GM21737 (cell line): ENCODE results near the gene GUCD1.
"Not testable (repeated sequence)": the region's sequence is repeated elsewhere in the genome, so short reads cannot be mapped to it uniquely, and the experiment has no call there.

Source experiments
- ATAC-seq: cut with Tn5 transposase; IDR thresholded peaks from one replicate; pipeline ENCODE4 v1.9.1; 2021; ENCODE audit warnings: mild to moderate bottlenecking, moderate library complexity; ENCODE audit not compliant: unreplicated experiment

Gene GUCD1

GRCh38 chr22:24566899-24567511 lies 12.1 kb upstream of the GUCD1 start:
- no peak for ATAC-seq

DNA sequence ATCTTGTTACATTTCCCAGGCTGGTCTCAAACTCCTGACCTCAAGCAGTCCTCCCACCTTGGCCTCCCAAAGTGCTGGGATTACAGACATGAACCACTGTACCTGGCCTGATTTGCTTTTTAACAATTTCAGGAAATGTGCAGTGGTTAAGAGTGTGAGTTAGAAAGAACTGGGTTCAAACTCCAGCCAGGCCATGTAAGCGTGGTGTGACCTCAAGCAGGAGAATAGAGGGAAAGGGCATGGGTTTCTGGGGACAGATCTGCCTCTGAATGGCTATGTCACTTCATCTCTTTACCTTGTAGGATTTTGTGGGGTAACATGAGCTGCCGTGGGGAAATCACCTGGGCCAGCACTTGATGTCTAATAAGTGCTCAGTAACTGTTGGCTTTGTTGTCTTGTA lies 10.1 kb upstream of the GUCD1 start:
- no peak for ATAC-seq

- ATAC-seq, result no peak
These were observed 9.6 kb upstream of the GUCD1 start for GRCh38 chr22:24564376-24565058.

GRCh38 chr22:24563246-24563645 lies 8.3 kb upstream of the GUCD1 start:
- no peak for ATAC-seq

DNA sequence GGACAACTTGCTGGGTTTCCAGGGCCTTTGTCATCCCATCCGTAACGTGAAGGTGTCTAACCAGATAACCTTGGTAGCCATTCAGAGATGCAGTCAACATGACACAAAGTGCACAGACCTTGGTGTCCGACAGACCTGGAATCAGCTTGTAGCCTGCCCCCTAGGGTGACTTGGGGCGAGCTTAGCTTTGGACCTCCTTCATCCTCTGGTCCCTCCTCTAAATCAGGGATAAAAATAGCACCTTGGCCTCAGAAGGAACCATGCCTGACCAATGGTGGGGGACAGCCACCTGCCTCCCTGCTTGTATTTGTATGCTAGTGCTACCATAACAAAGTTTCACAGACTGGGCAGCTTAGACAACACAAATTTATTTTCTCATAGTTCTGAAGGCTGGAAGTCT lies 4.5 kb upstream of the GUCD1 start:
- ATAC-seq, result no peak

DNA sequence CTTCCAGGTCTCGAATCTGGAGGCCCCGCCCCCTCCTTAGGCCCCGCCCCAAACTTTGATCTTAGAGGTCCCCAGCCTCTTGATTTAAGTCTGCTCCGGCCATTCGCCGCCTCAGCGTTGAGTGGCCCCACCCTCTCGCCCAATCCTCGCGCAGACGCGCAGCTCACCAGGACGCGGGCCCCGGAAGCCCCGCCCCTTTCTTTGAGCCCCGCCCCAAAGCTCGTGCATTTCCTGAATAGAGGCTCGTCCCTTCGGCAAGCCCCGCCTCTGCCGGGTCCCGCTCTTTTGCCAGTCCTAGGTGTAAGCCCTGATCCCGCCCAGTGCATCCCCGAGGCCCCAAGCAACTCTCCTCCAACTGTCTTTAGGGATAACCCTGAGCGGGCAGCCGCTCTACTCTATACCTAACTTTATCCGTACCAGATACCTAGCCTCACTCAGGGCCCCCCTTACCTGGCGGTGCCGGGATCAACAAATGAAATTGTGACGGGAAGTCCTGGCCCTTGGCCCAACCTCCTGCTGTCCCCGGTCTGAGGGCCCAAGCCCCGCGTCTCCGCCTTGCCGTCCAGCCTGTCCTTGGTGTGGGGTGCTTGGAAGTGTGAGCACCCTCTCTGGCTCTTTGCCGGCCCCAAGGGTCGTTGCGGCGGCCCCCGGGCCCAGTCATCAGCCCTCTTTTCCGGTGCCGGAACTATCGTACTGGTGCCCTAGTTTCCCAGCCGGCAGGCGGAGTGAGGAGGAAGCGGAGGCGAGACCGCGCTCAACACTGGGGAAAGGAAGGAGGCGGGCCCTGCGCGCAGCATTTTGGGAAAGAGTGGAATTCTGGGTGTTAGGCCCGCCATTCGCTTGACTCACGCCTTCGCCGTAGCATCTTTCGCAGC lies 464 bp upstream of the GUCD1 start, which contains the start of gene SNRPD3:
Gene SNRPD3 (plus strand): TSS at position 835 of the 875 bp plus-strand sequence. CDS start 1,676 bp downstream, outside the sequence.
- ATAC-seq, result peak; percentile 62

DNA sequence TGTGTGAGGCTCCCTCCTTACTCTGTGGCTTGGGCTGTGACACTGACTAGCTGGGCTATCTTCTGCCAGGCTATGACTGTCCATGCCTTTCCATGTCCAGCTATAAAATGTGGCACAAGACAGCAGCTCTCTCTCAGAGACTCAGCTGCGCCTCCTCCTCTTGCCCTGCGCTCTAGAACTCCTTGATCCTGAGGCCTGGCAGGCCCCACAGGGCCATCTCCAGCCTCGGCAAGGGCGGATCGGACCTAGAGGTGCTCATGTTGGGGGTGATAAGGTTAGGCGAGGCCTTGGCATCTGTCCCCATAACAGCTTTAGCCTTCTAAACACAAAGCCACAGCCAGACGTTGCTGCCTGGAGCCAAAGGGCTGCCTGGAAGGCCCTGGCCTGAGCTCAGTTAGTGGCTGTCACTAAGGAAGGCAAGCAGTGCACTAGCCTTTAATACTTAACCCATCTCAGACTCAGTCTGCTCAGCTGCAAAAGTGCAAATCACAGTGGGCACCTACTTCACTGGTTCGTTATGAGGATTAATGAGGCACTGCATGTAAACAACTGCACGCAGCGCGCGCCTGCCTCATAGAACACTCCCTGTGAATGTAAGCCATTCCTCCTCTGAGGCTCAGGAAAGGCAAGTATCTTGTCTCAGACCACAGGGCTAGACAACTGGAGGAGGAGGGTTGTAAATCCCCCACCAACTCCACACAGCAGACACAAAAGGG lies 1.2 kb downstream of the GUCD1 start:
- no peak for ATAC-seq

GRCh38 chr22:24552503-24553286 lies 2.2 kb downstream of the GUCD1 start:
- not testable (repeated sequence) for ATAC-seq

- ATAC-seq, result no peak
These were observed 4.0 kb downstream of the GUCD1 start for GRCh38 chr22:24550902-24551435.

- no peak for ATAC-seq
These were observed 4.7 kb downstream of the GUCD1 start for GRCh38 chr22:24550028-24550901.

DNA sequence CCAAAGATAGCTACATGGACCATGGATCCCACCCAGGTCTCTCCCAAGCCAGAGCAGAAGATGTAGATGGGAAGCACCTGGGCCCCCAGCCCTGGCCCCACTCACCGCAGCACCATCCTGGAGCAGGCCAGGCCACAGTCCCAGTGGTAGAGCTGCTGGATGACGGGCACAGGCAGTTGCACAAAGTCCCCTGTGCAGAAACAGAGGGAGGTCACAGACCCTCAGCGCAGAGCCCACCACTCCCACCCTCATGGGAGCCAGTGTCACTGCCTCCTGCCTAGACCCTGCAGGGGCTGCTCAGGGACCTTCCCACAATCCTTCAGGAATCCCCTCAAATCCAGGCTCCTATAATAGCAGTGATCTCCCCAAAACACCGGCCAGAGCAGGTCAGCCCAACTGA lies 6.1 kb downstream of the GUCD1 start:
- no peak for ATAC-seq

DNA sequence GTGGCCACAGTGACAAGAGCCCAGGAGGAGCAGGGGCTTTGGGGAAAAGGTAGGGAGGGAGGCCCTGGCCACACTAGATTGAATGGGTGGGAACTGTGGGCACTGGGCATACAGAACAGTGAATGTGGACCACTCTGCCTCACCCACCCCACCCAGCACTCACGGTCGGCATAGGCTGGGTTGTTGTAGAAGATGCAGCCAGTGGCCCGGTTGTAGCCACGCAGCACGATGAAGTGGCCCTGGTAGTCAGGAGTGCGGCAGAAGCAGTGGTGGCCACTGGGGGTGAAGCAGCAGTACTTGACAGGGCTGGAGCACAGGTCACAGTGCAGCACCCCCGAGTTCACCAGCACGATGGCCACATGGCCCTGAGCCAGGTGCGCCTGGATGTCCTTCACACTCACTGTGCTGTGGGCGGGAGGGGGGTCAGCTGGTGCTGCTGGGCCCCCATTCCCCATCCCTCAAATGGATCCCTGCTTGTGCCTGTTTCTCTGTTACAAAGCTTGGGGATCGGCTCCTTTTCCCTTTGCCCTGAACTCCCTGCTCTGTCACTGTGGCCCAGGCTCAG lies 11.2 kb downstream of the GUCD1 start:
- ATAC-seq, result no peak

DNA sequence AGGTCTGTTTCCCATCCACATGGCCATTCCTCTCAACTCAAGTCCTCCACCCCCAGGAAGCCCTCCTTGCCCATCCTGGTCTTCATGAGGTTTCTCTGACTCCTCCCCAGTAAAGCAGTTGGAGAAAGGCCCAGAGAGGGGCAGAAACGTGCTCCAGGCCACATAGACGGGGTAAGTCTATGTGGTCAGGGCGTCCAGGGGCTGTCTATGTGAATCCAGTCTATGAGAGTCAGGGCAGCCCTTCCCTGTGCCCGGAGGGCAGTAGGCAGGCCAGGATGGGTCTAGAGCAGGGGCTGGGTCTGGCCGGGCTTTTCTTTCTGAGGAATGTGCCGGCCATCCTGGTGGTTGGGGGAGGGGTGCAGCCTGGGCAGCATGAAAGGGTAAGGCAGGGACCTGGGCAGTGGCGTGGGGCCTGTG lies 11.7 kb downstream of the GUCD1 start:
- no peak for ATAC-seq

DNA sequence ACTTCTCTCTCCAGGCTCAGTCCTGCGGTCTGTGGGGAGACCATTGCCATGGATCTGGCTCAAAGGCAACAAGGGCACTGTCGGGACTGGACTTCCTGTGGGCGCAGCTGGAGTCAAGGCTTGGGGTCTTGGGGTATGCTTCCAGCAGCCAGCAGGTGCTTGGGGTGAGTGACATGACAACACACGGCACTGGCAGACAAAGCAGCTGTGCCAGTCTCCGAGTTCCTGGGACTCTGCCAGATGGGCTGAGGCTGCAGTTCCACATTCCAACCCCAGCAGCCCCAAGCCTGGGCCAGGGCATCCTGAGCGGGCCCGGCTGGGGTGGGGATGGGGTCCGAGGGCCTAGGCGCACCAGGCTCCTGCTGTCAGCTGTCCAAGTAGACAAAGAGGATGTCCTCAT lies 12.3 kb downstream of the GUCD1 start:
- ATAC-seq, result no peak

DNA sequence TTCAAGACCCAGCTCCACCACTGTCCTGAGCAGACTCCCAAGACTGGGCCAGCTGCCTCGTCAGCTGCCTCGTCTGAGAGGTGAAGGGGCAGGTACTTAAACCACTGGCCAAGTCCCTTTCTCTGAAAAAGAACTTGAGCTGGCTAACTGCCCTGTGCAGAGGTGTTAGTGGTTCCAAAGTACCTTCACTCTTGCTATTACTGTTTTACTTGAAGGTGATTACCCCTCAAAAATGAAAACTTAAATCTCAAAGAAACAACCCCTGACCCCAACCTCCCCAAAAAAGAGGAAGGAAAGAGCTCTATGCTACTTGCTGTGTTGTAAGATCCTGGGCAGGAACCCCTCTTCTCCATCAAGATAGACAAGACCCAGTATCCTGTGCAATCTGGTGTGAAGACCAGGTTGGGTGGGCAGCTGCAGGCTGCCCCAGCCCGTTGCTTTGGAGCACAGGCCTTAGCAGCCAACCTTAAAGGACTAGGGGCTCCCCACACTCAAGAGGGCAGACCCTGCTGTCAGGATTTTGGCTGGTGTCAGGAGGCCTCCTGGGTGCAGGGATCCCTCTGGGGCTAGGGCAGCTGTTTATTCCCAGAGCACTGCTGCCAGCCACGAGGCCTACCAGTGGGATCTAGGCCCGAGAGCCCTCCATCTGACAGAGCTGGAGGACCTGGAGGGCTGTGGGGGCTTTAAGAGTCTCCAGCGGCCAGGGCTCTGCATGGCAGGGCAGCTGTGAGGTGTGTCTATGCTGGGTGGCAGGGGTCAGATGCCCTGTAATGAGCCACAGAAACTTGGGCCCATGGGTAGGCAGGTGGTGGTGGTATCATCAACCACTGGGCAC lies 13.0 kb downstream of the GUCD1 start:
- ATAC-seq, result no peak

DNA sequence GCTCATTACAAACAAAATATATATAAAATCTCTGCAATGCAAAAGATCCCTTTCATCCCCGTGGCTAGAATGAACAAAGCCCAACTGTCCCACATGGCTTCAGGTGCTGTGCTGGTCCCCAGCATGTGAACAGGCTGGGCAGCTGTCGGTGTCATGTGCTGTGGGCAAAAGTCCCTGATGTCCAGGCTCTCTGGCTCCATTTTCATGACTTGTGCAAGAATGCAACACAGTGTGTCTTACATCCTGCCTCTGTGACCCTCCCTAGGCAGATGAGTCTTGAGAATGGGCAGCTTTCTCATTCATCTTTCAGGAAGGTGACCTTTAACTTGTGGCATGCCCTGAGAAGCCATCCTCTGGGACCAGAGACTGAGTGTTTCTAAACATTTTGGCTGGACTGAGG lies 14.5 kb downstream of the GUCD1 start:
- ATAC-seq, result no peak

- ATAC-seq, result no peak
These were observed 18.8 kb downstream of the GUCD1 start for GRCh38 chr22:24536089-24536488.

DNA sequence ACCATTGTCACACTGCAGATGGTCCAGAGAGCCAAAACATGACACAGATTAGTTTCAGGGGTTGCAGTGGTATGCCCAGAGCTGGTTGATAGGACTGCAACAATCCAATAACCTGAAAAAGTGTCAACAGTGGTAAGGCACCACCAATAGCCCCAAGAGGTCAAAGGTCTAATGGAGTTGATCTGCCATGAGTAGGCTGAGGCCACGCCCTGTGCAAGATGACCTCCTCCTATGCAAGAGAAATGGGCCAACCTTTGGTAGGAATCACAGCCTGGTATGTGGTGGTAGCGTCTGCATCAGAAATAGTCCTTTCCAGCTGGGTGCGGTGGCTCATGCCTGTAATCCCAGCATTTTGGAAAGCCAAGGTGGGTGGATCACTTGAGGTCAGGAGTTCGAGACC lies 19.6 kb downstream of the GUCD1 start:
- no peak for ATAC-seq
